Bronchial epithelial cell (primary cell): ENCODE measurements around the gene DPP6. TPM values are rescaled to one million over a fixed set of nuclear protein-coding genes. Genes with fewer than 3 reads are reported as not detected.
A peak's percentile ranks its signal among the peaks of the same experiment; 100 is the strongest.

Experiments
- DNase-seq: peaks from one replicate; pipeline ENCODE4 v3.0.0-alpha.2; 2010; ENCODE audit warnings: low read depth
- FAIRE-seq: peaks from 2 replicates; lab custom pipeline; 2011; peaks lifted over from hg19 to GRCh38; lab: Jason Lieb, UNC
- H3K27me3 ChIP-seq: 2 replicates; pipeline ENCODE4 v1.5.1; 2011; ENCODE audit warnings: low read length; ENCODE audit not compliant: control insufficient read depth, insufficient read depth
- H3K36me3 ChIP-seq: 2 replicates; pipeline ENCODE4 v1.5.1; 2011; ENCODE audit warnings: low read length; ENCODE audit not compliant: control insufficient read depth, insufficient read depth
- H3K4me3 ChIP-seq: 2 replicates; pipeline ENCODE4 v1.5.1; 2011; ENCODE audit warnings: mild to moderate bottlenecking, low read depth, low read length, control low read depth
- total RNA-seq: library from RNA; depleted of rRNA; stranded (reverse); fragments of >200 nt; gene quantifications from 2 replicates; pipeline ENCODE4 v1.2.1, GENCODE V29; 2014
- TF ChIP-seq, protein P1 (sequence below): IDR thresholded peaks from 2 replicates; pipeline ENCODE4 v1.5.1; 2011; ENCODE audit warnings: mild to moderate bottlenecking, moderate library complexity, low read length, control low read depth, inconsistent platforms; ENCODE audit not compliant: insufficient read depth, severe bottlenecking

DPP6 gene
- total RNA-seq, 1 donor from 2014 or later, result not detected

DNA sequence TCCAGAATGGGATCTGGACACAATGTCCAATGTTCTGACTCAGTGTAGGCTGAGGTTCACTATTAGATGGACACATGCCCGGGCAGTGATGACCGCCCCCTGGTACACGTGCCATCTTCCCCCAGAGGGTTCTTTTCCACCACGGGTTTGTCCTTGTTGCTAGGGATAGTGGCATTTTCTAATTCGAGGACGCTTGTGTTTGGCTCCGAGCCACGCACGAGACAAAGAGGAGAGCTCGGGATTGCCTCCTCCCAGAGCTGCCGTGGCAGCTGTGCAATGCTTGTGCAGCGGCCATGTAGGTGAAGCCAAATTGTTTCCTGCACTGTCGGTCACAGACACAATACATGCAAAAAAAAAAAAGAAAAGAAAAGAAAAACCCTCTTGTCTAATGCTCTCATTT is 743.2 kb downstream of the DPP6 start:
- H3K36me3 ChIP-seq, result no peaks in the 10 kb centered on the region
- DNase-seq (no peak), FAIRE-seq (no peak)
- no peaks in the 10 kb centered on the region for H3K27me3 ChIP-seq
- H3K4me3 ChIP-seq, result no peak overlapping the region
- TF ChIP-seq, protein P1, sequence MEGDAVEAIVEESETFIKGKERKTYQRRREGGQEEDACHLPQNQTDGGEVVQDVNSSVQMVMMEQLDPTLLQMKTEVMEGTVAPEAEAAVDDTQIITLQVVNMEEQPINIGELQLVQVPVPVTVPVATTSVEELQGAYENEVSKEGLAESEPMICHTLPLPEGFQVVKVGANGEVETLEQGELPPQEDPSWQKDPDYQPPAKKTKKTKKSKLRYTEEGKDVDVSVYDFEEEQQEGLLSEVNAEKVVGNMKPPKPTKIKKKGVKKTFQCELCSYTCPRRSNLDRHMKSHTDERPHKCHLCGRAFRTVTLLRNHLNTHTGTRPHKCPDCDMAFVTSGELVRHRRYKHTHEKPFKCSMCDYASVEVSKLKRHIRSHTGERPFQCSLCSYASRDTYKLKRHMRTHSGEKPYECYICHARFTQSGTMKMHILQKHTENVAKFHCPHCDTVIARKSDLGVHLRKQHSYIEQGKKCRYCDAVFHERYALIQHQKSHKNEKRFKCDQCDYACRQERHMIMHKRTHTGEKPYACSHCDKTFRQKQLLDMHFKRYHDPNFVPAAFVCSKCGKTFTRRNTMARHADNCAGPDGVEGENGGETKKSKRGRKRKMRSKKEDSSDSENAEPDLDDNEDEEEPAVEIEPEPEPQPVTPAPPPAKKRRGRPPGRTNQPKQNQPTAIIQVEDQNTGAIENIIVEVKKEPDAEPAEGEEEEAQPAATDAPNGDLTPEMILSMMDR, result no peak

DNA sequence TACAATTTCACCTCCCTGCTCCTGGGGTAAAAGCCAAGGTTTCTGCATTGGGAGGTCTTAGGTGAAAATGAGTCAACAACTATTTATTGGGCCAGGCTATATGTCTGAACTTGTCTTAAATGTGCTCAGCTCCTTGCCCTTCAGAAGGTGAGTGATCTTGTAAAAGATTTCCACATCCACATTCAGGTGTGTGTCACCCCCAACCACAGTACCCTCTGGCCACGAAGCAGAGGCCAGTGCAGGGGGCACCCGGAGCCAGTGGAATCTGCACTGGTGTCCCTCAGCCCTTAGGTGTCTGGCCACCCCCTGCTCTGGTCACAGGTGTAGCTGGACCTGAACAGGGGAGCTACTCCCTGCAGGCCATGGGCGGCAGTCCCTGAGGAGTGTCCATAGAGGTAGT is 752.3 kb downstream of the DPP6 start:
- Histone ChIP-seq H3K36me3 (no peaks in the 10 kb centered on the region), H3K4me3 (no peak overlapping the region), H3K27me3 (no peaks in the 10 kb centered on the region)
- TF ChIP-seq, protein P1, result no peak
- peak; percentile 81 for FAIRE-seq
- DNase-seq, result peak; percentile 35

DNA sequence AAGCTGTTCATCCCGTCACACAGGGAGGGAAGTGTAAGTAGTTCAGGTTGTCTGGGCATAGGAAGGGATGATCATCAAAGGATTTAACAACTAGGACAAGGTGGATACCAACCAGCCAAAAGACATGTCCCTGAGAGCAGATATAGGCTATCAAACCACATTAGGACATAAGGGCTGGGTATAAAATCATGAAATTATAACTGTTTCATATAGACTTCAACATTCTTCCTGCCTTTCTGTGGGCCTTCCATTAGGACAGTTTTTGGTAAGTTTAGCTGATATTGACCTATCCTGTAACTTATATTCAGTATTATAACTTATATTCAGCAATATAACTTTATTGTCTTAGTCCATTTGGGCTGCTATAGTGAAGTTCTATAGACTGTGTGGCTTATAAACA is 759.8 kb downstream of the DPP6 start:
- Histone ChIP-seq H3K27me3 (no peaks in the 10 kb centered on the region), H3K4me3 (no peak overlapping the region), H3K36me3 (no peaks in the 10 kb centered on the region)
- no peak for FAIRE-seq
- no peak for DNase-seq
- TF ChIP-seq, protein P1, result no peak

DNA sequence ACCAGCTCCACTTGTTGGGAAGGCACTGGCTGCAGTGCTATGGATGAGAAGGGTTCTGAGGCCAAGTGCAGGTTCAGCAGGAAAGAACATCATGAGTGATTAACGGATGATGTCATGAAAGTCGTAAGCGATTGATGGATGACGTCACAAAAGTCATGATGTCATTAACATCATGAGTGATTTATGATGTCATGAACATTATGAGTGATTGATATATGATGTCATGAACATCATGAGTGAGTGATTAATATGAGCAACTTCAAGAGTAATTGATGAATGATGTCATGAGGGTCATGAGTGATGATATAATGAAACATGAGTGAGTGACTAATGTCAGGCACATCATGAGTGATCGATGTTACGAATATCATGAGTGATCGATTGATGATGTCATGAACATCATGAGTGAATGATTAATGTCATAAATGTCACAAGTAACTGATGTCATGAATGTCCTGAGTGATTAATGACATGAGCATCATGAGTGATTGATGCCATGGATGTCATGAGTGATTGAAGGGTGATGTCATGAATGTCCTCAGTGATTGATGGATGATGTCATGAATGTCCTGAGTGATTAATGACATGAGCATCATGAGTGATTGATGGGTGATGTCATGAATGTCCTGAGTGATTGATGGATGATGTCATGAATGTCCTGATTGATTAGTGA is 765.2 kb downstream of the DPP6 start:
- Histone ChIP-seq H3K4me3 (no peak overlapping the region), H3K27me3 (no peaks in the 10 kb centered on the region), H3K36me3 (no peaks in the 10 kb centered on the region)
- TF ChIP-seq, protein P1, result no peak
- DNase-seq (no peak), FAIRE-seq (no peak)

DNA sequence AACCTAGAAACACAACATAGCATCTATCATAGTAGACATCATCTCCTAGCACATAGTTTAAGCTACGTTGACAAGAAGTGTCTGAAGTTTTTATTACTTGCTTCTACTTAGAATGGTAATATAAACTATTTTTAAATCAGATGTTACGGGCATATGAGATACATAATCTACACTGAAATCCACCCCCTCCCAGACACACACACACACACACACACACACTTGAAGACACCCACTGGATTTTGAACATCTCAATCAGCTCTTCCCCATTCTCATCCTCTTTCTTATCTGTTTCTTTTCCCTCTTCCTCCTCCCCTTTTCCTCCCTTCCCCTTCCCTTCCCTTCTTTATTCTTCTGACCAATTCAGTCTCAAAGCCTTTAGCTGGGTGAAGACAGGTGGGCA is 774.8 kb downstream of the DPP6 start:
- no peak for FAIRE-seq
- no peaks in the 10 kb centered on the region for H3K27me3 ChIP-seq
- DNase-seq, result no peak
- TF ChIP-seq, protein P1, result no peak
- H3K36me3 ChIP-seq, result no peaks in the 10 kb centered on the region
- no peak overlapping the region for H3K4me3 ChIP-seq
